WTC11 (cell line): Measurements from ENCODE around the gene CGB2.

Experiments used
- SMAD3 ChIP-seq: sonication (generic); formaldehyde crosslinking; IDR thresholded peaks from 2 replicates; pipeline ENCODE4 v1.8.0; 2022; ENCODE audit warnings: missing genetic modification reagents, mild to moderate bottlenecking, borderline replicate concordance
- TF ChIP-seq, protein P1 (sequence below): fragments of 200-600 bp; IDR thresholded peaks from 2 replicates; pipeline ENCODE4 v1.8.0; 2022; ENCODE audit warnings: antibody characterized with exemption
- TF ChIP-seq, protein P2 (sequence below): sonication (generic); formaldehyde crosslinking; IDR thresholded peaks from 2 replicates; pipeline ENCODE4 v1.8.1; 2022; ENCODE audit warnings: mild to moderate bottlenecking, missing genetic modification reagents, moderate library complexity, borderline replicate concordance

- TF ChIP-seq, protein P1, sequence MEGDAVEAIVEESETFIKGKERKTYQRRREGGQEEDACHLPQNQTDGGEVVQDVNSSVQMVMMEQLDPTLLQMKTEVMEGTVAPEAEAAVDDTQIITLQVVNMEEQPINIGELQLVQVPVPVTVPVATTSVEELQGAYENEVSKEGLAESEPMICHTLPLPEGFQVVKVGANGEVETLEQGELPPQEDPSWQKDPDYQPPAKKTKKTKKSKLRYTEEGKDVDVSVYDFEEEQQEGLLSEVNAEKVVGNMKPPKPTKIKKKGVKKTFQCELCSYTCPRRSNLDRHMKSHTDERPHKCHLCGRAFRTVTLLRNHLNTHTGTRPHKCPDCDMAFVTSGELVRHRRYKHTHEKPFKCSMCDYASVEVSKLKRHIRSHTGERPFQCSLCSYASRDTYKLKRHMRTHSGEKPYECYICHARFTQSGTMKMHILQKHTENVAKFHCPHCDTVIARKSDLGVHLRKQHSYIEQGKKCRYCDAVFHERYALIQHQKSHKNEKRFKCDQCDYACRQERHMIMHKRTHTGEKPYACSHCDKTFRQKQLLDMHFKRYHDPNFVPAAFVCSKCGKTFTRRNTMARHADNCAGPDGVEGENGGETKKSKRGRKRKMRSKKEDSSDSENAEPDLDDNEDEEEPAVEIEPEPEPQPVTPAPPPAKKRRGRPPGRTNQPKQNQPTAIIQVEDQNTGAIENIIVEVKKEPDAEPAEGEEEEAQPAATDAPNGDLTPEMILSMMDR: no peak
- TF ChIP-seq, protein P2, sequence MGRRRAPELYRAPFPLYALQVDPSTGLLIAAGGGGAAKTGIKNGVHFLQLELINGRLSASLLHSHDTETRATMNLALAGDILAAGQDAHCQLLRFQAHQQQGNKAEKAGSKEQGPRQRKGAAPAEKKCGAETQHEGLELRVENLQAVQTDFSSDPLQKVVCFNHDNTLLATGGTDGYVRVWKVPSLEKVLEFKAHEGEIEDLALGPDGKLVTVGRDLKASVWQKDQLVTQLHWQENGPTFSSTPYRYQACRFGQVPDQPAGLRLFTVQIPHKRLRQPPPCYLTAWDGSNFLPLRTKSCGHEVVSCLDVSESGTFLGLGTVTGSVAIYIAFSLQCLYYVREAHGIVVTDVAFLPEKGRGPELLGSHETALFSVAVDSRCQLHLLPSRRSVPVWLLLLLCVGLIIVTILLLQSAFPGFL (CRISPR knock-in tag): no peak
- no peak for TF ChIP-seq SMAD3
These were observed 41.3 kb upstream of the CGB2 start for GRCh38 chr19:48990400-48990799.
